IPS-18c (cell line): ENCODE results near the gene ZMYM4.
"Not testable (repeated sequence)": the region's sequence is repeated elsewhere in the genome, so short reads cannot be mapped to it uniquely, and the experiment has no call there.

Experiments used
- H3K4me3 ChIP-seq: 2 replicates; pipeline ENCODE4 v1.7.0; 2013; ENCODE audit warnings: low read depth, mild to moderate bottlenecking, low read length, moderate library complexity; ENCODE audit not compliant: insufficient read depth
- H3K9me3 ChIP-seq: one replicate; pipeline ENCODE4 v1.6.1; 2013; ENCODE audit warnings: mild to moderate bottlenecking, low read length, moderate library complexity; ENCODE audit not compliant: control insufficient read depth, insufficient read depth

Gene ZMYM4

DNA sequence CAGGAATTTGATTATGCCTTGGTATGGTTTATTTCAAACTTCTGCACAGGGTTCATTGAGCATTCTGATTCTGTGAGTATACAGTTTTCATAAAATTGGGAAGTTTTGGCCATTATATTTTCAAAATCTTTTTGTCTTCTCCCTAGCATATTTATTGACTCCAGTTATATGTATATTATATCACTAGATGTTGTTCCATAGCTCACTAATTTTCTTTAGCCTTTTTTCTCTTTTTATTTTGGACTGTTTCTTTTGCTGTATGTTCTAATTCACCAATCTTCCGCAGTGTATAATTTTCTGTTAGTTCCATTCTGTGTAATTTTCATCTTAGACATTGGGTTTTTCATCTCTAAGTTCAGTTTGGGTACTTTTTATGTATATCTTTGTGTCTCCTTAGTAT lies 31.9 kb downstream of the ZMYM4 start:
- Histone ChIP-seq H3K9me3 (peaks cover 4% of the 10 kb centered on the region), H3K4me3 (no peak overlapping the region)

DNA sequence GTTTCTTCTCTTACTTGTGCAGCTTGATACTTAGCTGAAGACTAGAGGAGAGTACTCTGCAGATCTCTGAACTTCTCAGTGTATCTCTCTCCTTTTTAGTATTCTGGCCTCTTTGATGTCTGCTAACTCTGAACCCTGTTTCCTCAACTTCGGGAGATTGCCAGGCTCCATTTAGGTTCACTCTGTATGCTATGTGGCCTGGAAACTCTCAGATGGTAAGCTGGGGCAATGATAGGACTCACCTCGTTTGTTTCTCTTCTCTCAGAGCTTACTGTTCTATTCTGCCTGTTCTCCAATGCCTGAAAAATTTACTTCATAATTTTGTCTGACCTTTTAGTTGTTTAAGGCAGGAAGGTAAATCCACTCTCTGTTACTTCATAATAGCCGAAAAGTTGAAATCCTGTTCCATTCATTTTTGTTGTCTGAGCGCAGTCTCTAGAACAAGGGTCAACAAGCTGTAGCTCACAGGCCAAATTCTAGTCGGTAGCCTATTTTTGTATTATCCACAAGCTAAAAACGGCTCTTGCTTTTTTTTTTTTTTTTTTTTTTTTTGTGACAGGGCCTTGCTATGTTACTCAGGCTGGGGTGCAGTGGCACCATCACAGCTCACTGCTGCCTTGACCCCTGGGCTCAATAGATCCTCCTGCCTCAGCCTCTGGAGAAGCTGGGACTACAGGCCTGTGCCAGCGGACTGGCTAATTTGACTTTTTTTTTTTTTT lies 33.3 kb downstream of the ZMYM4 start:
- H3K4me3 ChIP-seq: no peak overlapping the region
- no peaks in the 10 kb centered on the region for H3K9me3 ChIP-seq

DNA sequence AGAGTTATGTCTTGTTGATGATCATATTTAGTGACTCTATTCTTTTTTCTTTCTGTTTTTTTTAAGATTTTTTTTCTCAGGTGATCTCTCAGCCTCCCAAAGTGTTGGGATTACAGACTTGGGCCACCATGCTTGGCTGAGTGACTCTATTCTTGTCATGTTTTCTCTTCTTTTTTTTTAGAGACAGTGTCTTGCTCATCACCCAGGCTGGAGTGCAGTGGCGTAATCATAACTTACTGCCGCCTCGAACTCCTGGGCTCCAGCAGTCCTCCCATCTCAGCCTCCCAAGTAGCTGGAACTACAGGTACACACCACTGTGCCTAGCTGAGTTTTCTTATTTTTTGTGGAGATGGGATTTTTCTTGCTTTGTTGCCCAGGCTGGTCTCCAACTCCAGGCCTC lies 36.9 kb downstream of the ZMYM4 start:
- Histone ChIP-seq H3K9me3 (no peaks in the 10 kb centered on the region), H3K4me3 (no peak overlapping the region)

DNA sequence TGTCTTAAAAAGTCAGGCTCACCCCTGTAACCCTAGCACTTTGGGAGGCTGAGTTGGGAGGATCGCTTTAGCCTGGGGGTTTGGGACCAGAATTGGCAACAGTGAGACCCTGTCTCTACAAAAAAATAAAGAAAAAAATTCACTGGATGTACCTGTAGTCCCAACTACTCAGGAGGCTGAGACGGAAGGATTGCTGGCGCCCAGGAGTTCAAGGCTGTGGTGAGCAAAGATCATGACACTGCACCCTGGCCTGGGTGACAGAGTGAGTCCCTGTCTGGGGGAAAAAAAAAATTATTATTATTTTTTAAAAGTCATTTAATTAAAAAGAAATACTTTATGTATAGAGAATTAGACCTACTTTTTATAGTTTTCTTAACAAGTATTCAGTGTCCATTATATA lies 47.1 kb downstream of the ZMYM4 start:
- no peak overlapping the region for H3K4me3 ChIP-seq

DNA sequence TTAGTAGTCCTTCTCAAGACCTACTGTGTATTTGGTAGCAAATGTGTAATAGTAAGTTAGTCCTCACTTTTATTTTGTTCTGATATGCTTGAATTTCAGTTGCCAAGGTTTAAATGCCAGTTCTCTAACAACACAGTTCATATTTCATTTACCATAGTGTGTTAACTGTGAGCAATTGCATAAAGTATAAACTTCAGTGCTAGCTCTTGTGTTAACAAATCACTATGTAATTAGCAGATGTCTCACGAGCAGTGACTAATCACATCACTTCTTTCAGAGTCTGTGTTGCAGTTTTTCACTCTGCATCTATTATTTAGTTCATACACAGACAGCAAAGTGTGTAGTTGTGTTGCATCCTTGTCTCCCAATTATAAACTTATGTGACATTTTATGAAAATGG lies 47.8 kb downstream of the ZMYM4 start:
- Histone ChIP-seq H3K4me3 (no peak overlapping the region), H3K9me3 (no peaks in the 10 kb centered on the region)

More for the DNA sequence above, 47.1 kb downstream of the ZMYM4 start:
- H3K9me3 ChIP-seq: no peaks in the 10 kb centered on the region

DNA sequence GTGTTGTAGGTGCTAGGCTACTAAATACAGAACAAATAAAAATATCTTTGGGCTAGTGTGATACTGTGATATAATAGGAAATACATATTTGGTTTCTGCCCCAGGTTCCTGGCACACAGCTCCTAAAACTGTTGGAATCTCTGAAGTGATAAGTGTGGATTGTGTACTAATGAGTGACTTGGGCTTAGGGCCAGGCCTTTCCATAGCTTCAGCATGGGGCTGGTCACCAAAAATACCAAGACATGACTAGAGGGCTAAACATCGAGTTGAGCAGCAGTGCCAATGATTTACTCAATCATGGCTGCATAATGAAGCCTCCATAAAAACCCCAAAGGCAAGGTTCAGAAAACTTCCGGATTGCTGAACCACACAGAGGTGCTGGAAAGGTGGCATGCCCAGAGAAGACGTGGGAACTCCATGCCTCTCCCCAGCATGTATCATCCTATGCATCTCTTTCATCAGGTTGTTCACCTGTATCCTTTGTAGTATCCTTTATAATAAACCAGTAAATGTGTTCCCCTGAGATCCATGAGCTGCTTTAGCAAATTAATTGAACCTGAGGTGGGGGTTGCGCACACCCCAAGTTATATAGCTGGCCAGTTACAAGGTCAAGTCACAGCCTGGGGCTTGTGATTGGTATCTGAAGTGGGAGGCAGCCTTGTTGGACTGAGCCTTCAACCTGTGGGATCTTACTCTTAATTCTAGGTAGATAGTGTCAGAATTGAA lies 51.6 kb downstream of the ZMYM4 start:
- H3K9me3 ChIP-seq: no peaks in the 10 kb centered on the region
- no peak overlapping the region for H3K4me3 ChIP-seq

DNA sequence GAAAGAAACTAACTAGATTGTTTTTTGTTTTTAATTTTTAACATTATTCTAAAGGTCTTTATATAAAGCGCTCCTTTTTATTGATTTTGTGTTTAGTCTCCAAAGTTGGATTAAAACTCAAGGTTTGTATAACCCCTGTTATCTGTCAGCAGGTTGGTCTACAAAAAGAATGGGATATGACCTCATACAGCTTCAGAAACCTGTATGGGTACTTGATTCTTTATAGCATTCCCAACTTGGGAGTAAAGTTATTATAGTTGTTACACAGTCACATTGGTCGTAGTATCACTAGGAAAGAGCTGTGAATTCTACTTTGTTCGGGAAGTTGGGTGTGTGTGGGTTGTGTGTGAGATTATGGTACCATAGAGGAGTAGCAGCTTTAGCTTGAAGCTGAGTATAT lies 52.4 kb downstream of the ZMYM4 start:
- Histone ChIP-seq H3K4me3 (no peak overlapping the region), H3K9me3 (no peaks in the 10 kb centered on the region)

DNA sequence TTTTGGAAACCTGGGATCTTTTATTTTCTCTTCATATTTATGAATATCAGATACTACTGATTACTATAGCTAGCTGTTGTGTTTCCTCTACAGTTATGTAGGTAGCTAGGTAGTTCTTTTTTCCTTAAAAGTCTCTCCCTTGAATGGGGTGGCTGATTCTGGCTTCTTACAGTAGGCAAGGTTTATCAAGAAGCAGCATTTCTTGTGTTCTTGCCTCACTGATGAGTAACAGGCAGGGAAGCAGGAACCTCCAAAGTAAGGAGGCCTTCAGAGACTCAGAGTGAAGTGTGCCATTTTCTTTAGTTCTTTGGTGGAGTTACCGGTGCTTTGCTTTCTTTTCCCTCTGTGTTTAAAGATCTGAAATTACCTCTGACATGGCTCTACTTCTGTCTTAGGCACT lies 56.0 kb downstream of the ZMYM4 start:
- Histone ChIP-seq H3K4me3 (no peak overlapping the region), H3K9me3 (no peaks in the 10 kb centered on the region)

DNA sequence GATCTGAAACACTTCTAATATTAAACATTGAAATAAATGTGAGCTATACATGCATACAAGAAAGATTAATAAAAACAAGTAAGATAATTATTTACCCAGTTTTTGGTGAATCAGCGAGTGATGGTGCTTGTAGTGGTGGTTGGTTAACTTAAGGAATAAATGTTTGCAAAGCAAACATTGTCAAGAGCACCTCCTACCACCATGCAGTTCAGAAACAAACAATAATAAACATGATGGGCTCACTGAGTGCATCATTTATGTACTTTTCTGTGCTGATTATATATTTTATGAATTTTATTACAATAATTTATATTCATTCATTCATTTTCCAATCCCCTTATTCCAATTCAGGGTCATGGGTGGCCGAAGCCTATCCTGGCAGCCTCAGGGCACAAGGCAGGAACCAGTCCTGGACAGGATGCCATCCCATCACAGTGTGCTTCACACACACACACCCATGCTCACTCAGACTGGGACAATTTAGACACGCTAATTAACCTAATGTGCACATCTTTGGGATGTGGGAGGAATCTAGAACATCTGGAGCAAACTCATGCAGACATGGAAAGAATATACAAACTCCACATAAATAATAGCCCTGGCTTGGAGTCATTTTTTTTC lies 57.8 kb downstream of the ZMYM4 start:
- H3K4me3 ChIP-seq: no peak overlapping the region
- H3K9me3 ChIP-seq: no peaks in the 10 kb centered on the region

DNA sequence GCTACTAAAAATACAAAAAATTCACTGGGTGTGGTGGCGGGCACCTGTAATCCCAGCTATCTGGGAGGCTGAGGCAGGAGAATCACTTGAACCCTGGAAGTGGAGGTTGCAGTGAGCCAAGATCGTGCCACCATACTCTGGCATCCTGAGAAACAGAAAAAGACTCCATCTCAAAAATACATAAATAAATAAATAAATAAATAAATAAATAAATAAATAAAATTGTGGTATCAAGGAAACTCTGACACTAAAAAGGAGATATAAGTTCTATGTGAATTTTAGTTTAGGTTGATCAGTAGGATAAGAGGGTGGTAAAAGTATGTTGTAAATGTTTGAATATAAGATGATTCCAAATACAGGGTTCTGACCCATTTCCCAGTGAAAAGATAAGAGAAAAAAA lies 63.1 kb downstream of the ZMYM4 start:
- H3K4me3 ChIP-seq, H3K9me3 ChIP-seq: not testable (repeated sequence)

DNA sequence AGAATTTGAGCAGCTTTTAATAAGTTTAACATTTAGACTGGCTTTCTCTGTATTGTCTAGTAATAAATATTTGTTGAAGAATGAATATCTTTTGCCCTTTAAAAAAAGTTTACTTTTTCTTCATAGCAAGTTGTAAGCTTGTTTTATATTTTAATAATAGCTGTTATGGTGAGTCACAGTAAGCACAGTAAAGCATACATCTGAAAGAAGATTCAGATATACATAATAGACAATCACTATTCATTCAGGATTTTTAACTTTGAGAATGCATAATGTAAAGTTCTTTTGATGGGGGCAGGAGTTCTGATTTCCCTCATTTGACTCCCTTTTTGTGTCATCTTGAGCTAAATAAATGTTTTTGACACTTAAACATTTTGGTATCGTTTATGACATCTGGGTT lies 66.0 kb downstream of the ZMYM4 start:
- H3K9me3 ChIP-seq: no peaks in the 10 kb centered on the region

DNA sequence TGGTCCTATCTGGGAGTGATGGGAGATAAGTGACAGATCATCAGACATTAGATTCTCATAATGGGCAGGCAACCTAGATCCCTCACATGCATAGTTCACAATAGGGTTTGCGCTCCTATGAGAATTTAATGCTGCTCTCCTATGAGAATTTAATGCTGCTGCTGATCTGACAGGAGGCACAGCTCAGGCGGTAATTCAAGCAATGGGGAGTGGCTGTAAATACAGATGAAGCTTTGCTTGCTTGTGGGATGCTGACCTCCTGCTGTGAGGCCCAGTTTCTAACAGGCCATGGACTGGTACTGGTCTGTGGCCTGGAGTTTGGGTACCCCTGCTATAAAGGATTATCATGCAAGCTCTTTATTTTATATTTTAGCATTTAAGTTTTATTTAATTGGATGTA lies 72.0 kb downstream of the ZMYM4 start:
- Histone ChIP-seq H3K4me3 (no peak overlapping the region), H3K9me3 (no peaks in the 10 kb centered on the region)

More for the DNA sequence above, 66.0 kb downstream of the ZMYM4 start:
- H3K4me3 ChIP-seq: no peak overlapping the region

DNA sequence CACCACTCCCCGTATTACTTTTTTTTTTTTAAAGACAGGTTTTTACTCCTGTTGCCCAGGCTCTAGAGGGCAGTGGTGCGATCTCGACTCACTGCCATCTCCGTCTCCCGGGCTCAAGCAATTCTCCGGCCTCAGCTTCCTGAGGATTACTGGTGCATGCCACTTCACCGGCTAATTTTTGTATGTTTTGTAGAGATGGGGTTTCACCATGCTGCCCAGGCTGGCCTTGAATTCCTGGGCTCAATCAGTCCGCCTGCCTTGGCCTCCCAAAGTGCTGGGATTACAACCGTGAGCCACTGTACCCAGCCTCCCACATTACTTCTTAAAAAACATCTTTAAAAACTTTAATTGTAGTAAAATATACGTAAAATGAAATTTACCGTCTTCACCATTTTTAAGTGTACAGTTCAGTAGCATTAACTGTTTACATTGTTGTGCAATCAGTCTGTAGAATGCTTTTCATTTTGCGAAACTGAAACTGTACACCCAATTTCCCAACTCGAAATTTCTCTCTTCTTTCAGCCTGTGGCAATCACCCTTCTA lies 77.0 kb downstream of the ZMYM4 start:
- Histone ChIP-seq H3K9me3 (no peaks in the 10 kb centered on the region), H3K4me3 (no peak overlapping the region)

DNA sequence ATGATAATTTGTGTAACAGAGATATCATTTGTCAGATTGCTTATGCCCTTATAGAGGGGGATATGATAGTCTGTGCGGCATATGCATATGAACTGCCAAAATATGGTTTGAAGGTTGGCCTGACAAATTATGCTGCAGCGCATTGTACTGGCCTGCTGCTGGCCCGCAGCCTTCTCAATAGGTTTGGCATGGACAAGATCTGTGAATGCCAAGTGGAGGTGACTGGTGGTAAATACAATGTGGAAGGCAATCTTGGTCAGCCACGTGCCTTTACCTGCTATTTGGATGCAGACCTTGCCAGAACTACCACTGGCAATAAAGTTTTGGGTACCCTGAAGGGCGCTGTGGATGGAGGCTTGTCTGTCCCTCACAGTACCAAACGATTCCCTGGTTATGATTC lies 82.4 kb downstream of the ZMYM4 start:
- no peaks in the 10 kb centered on the region for H3K9me3 ChIP-seq
- H3K4me3 ChIP-seq: no peak overlapping the region

DNA sequence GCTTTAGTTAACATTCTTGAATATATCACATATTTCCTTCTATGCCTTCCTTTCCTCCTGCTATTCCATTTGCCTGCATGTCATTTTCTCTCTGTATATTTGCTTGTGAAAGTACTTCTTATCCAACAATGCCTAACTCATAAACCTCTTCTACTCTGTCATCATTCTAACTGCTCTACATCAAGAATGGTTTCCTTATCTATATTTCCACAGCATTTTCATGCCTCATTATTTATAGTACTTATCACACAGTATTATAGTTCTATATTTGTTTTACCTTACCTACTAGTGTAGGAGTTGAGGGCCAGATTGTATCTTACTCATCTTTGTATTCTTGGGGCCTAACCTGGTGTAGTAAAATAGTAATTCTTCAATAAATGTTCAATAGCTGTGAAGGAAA lies 91.5 kb downstream of the ZMYM4 start:
- no peaks in the 10 kb centered on the region for H3K9me3 ChIP-seq
- H3K4me3 ChIP-seq: no peak overlapping the region

DNA sequence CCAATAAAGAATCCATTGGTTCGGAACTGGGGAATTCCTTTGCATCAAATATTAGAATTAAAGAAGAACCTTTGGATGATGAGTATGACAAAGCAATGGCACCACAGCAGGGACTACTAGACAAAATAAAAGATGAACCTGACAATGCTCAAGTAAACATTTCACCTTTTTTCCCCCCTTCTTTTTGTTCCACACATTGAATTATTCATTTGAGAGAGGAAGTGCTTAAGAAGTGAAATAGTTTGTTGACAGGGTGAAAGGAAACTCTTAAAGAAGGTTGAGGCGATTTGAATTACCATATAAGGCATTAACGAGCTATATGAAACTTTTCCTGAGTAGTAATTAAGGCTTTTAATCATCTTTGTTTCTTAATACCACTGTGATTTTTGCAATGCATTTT lies 93.1 kb downstream of the ZMYM4 start:
- Histone ChIP-seq H3K4me3 (no peak overlapping the region), H3K9me3 (no peaks in the 10 kb centered on the region)

DNA sequence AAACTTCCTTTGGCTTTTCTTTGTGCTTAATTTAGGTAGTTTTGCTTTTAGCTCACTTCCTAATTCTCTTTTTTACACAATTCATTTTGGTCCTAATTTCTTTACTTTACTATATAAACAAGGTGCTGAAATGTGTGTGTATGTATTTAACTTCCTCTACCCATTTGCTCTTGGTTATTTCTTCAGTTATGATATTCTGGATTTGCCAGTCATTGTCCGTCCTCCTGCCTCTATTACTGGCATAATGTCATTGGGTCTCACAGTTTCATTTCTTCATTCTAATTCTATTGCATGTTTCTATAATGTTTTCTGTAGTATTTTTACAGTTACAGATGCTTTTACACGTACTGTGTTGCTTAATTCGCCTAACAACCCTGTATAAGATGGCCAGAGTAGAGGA lies 96.2 kb downstream of the ZMYM4 start:
- no peaks in the 10 kb centered on the region for H3K9me3 ChIP-seq
- H3K4me3 ChIP-seq: no peak overlapping the region

DNA sequence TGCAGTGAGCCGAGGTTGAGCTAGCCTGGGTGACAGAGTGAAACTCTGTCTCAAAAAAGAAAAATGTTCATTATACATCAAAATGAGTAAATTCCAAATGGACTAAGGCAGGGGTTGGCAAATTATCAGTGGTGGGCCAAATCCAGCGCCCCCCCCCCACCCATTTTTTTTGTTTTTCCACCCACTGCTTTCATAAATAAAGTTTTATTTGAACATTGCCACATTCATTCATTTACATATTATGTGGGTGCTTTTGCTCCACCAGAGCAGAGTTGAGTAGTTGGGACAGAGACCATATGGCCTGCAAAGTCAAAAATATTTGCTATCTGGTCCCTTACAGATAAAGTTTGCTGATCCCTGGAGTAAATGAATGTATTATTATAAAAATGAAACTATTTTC lies 99.4 kb downstream of the ZMYM4 start:
- H3K9me3 ChIP-seq: no peaks in the 10 kb centered on the region

More for the DNA sequence above, 99.4 kb downstream of the ZMYM4 start:
- no peak overlapping the region for H3K4me3 ChIP-seq
